Cardiac septum (tissue), 1 donor: Measurements from ENCODE around the gene CCDC188. TPM values are rescaled to one million over a fixed set of nuclear protein-coding genes. Genes with fewer than 3 reads are reported as not detected.

ENCODE experiments used
- DNase-seq: peaks from one replicate; pipeline ENCODE4 v3.0.0-alpha.2; 2020; ENCODE audit warnings: low spot score
- intact Hi-C: fragments of 100-400 bp; cut with DNase I; formaldehyde crosslinking; loops from one replicate; pipeline ENCODE4 v1.14.0; 2022
- long read RNA-seq: library from polyadenylated mRNA; unstranded; transcript quantifications from one replicate; pipeline ENCODE4 v2.0.0, GENCODE V29; 2021
- total RNA-seq: library from RNA; stranded (reverse); fragmentation: NEBNext Ultra II Directional; extraction: Animal tissue kit (Norgen Biotek cat#: 25700); gene quantifications from one replicate; pipeline ENCODE4 v1.2.1, GENCODE V29; 2021
- donor health status: DM: no; HTN: no; CAD: no.

The CCDC188 gene
- 0.67 TPM for total RNA-seq
- long read RNA-seq, partial matches to known transcripts, result 1 of 1 reads
- long read RNA-seq, other reads (novel, unspliced or antisense), result 0 of 1 reads

DNA sequence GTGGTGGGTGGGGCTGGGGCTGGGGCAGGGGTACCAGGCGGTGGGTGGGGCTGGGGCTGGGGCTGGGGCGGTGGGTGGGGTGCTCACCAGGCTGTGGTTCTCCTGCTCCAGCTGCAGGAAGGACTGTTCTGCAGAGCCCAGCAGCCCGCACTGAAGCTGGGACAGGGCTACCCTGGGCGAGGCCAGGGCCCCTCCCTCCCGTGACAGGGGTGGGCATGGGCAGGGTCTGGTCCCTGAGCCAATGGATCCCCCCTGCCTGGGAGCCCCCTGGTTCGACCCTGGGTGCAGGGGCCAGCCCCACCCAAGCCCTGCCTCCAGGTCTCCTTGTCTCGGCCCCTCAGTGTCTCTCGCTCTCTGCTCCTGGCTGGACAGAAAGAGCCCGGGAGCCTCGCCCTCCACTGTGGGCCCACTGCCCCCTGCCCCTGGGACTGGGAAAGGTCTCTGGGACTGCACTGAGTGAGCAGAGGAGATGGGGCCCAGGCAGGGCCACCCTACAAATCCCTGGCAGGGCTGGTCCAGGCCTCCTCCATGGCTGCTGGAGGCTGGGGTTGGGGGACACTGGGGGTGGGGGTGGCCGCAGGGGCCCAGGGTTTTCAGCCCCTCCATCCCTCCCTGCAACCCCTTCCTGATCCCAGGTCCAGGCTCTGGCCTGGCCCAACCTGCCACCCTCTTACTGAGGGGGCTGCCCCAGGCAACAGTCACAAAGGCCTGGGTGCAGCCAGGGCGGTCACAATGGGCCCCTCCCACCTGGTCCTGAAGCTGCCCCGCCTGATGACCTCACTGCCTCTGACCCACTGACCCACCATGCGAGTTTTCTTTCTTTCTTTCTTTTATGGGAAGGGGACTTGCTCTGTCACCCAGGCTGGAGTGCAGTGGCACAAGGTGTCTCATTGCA, at the start of gene CCDC188:
CCDC188 (minus strand) TSS at position 675 of the 895 bp plus-strand sequence; CDS start at position 606, 69 bp downstream.
- no peak for DNase-seq
- intact Hi-C loops, result no loop called here

DNA sequence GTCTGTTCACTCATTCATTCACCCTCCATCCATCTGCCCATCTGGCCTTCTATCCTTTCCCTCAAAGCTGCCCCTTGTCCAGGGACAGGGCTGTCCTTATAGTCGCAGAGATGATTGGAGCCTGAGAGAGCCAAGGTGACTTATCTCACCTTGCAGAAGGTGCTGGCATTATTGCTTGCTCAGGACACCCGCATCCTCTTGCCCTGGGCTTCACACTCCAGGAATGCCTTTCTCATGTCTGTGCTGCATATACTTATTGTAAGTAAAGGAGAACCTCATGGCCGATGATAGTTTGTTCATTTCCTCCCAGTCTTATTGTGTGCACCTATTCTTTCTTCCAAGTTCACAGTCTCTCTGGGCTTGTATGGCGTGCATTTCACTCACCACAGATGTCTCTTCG, 49.1 kb upstream of the CCDC188 start:
- no peak for DNase-seq
- intact Hi-C loops, result no loop called here

DNA sequence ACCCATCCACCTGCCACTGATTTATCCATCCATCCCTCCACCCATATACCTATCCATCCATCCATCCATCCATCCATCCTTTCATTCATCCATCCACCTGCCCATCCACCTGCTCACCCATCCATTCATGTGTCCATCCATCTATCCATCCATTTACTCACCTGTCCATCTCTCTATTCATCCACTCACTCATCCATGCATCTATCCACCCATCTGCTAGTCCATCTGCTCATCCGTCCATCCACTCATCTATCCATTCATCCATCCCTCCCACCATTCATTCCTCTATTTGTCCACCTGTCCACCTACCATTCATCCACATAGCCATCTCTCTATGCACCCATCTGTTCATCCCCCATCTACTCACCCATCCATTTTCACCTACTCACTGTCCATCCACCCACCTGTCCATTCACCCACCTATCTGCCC, 48.6 kb upstream of the CCDC188 start:
- DNase-seq, result no peak
- intact Hi-C loops, result no loop called here

DNA sequence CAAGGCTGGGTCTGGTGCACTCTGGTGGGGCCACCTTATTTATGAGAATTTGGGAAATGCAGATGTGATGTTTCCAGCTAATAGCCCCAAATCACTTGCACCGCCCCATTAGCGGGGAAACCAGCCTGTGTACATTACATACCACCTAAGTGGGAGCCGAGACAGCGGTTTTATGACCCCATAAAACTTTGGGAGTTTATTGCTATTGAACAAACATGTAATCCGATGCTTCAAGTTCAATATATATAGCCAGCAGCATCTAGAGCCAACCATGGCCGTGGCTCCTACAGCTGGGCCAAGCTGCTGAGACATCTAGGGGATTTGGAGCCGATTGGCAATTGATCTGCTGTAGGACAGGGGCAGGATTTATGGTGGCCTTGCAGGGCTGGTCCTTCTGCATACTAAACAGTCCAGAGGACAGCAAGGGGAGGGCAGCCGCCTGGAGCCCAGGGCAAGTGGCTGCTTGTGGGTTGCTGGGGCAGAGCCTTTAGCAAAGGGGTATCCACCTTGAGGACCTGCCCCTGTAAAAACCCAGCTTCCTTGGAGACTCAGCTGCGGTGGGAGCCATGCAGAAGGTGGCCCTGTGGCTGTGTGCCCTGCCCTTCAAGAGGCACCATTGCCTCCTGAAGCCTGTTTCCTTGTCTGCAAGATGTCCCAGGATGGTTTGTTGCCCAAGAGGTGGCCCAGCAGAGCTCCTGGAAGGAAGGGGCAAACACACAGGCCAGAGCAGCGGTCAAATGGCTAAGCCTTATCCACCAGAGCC, 47.9 kb upstream of the CCDC188 start:
- DNase-seq, result no peak
- intact Hi-C loops, result no loop called here

DNA sequence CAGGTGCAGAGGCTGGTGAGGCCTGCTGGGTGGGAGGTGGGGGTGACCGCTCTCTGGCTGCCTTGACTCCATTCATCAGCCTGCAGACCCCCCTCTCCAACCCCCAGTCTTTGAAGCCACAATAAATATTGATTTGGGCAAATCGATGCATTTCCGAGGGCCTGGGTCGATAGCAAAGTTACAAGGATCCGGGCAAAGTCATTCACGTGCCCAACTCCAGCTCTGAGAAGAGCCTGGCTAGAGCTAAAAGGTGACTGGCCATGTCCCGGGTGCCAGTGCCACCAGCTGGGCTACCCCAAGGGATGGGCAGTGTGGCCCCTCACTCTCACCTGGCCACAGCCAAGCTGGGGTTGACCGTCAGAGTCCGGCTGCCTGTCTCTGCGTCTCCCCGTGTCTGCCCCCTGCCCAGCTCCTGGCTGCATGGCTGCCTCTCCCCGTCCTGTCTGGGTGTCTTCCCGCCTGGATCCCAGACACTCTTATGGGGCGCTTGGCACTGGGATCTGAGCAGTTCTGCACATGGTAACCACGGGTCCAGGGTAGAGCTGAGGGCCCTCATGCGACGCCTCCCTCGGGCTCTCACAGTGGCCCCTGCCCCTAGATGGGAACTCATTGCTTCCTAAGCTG, 46.7 kb upstream of the CCDC188 start:
- no peak for DNase-seq
- intact Hi-C loops, result no loop called here

DNA sequence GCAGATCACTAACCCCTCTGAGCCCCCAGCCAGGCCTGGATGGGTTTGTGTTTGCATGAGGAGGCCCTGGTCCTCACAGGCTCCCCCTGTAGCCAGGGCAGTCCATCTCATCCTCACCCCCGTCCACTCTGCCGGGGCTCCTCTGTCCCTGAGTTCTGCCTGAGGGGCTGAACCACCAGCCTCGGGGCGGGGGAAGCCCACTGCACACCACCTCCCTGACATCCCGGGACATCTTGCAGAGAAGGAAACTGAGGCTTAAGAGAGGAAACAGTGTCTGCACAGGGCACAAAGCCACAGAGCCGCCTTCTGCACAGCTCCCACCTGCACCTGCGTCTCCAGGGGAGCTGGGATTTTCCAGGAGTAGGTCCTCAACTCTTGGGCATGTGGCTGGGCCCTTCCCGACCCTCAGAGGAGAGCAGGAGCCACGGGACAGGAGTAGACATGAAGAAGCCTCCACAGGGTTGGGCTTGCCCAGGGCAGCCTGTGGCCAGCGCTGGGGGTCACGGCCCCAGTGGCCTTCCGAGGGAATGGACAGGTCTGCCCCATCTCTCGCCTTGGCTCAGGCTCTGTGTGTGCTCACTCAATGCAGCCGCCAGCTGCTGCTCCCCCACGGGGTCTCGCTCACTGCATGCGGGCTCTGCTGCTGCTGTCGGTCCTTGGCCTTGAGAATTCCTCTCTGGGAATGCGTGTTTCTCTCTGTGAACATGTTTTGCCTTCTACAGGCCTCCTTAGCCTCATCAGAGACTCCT, 45.4 kb upstream of the CCDC188 start:
- intact Hi-C loops, result no loop called here

DNA sequence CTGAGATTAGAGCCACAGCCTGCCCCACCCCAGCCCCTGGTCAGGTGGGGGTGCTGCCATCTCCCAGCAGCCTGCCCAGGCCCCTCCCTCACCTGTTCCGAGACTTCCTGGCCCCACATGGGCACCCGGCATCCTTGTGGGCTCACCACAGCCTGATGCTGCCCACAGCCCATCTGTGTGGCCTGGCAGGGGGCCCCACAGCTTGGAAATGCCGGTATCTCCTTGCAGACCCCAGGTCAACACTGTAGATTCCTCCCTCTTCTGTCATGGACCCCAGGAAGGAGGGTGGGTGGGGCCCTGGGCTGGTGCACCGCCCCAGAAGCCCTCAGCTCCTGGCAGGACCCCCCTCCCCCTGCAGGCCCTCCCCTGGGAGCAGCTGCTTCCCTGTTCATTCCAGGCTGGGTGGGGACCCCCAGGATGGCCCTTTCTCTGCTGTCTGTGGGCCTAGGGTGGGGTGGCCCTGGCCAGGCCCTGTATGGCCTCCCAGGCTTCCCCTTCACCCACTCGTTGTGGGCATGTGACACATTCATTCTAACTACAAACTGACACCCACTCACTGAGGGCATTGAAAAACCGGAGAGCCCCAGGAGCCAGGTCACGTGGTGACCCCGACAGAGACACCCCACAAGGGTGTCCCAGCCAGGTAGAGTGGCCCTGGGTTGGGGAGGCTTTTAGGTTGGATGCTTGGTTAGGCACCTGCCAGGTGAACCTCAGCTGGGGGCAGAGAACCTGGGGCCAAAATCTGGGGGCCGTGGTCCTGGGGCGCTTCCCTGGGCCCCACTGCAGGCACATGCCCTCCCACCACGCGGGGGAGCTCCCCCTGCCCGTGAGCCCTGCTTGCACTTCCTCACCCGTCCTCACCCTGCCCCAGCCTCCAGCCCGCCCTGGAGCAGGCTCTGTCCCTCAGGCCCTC, 44.1 kb upstream of the CCDC188 start:
- DNase-seq, result no peak
- intact Hi-C loops, result no loop called here

More for the DNA sequence above, 45.4 kb upstream of the CCDC188 start:
- DNase-seq, result no peak

DNA sequence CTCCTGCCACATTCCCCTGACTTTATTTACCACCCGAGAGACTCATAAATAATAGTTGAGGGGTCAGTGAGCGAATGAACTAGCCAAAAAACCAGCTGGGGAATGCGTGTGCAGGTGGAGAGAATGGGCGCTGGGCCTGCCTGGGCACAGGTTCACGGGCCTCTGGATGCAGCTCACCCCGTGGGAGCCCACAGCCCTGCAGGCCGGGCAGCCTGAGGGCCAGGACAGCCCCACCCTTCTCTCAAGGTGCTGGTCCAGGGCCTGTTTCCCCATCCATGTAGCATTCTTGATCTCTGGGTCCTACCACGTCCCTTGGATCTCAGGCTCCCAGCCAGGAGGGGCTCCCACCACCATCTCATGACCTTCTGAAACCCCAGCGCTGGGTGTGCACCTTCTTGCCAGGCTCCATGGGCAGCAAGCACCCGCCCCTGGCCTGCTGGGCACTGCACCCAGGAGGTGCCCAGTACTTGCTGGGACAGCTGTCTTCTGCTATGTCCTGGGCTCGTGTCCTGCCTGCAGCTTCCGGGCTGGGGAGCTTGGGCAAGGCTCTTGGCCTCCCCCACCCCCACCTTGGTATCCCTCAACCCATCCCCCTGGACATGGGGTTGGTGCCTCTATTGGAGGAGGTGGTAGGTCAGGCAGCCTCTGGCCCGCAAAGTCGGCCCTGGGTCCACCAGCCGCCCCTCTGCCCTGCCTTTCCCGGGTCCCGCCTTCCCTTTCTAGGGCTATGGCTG, 43.1 kb upstream of the CCDC188 start:
- intact Hi-C loops, result no loop called here
- DNase-seq, result no peak

DNA sequence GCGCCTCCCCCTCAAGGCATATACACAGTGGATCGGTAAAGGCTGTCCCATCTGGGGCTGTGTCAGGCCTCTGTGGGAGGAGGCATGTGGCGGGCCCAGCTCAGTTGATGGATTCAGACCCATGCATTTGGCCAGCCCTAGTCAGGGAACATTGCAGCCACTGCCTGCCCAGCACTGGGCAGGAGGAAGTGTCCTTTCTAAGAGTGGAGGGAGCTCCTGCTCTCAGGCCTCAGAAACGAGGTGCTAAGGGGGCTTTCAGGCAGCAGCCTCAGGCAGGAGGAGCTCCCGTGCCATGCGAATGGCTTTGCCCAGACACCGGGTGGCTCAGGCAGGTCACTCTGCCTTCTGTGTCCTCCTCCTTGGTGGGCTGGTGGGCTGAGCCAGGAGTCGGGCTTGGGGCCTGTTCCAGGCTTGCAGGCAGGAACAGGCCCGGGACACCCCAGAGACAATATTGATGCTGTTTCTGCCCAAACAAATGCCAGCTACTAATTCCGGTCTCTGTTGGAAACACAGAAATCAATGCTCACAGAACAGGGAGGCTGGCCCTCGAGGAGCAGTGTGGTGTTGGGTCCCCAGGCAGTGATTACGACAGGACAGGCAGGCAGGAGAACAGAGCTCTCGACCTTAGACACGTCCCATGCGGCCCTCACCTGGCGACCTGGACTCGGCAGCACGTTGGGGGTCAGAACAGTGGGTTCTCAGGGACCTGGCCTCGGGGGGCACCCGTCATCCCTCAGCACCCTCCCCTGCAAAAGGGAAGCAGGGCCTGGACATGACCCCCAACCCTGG, 42.3 kb upstream of the CCDC188 start:
- no peak for DNase-seq
- intact Hi-C loops, result no loop called here

DNA sequence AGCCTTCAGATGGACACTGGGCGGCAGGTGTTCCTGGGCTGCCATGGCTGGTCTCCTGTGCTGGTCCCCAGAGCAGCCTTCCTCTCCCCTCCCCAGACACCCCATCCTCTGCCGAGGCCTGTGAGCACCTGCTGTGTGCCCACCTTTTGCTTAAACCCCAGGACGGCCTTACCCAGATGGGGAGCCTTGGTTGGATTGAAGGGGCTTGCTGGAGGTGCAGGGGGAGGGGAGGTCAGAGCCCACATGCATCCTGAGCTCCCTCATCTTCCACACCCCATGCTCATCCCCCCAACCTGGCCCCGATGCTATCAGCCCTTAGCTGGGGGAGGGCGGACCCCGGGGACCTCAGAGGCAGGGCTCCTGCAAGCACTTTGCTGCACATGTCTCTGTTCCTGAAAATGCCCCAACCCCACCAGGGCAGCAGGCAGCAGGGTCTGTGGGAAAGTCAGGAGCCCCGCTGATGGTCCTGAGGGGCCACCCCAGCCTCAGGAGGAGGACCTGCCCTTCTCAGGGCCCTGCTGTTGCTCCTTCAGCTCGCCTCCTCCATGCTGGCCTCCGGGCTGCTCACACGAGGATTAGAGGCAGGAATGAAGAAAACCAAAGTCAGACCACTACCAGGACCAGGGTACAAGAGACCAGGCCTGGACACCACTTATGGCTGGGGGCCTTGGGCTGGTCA, 41.6 kb upstream of the CCDC188 start:
- intact Hi-C loops, result no loop called here
- no peak for DNase-seq

DNA sequence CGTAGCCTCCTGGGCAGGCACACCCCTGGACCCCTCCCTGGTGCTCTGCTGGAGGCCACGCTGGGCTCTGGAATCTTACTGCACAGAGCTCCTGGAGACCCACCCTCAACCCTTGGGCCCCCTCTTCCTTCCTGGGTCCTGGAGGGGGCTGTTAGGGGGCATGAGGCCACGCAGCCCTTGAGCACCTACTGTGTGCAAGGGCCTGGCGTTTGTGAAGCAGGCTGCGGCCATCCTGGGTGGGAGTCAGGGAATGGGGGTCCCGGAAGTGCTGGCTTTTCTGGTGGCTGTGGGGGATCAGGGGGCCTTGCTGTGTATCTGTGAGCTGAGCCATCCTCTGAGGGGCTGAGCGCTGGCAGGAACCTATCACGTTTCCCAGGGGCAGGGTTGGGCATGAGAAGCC, 40.9 kb upstream of the CCDC188 start:
- intact Hi-C loops, result no loop called here
- DNase-seq, result no peak

DNA sequence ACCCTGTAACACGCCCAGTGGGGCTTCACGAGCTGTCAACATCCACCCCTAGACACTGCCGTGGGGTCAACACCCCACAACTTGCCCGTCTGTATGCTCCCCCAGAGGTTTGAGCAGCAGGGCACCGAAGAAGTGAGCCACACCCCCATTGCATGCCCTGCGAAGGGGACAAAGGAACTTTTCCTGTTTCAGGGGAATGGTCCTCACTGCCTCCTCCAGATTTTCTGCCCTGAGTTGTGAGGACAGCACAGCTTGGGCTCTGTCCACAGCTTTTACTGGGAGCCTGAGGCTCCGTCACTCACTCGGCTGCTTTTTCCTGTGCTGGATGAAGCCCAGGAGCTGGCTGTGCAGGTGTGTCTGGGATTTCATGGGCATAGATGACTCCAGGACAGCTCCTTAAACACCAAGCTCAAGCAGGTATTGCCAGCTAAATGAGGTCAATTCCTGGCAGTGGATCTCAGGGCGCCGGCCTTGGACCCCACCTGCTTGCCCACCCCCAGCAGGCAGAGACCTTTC, 40.2 kb upstream of the CCDC188 start:
- intact Hi-C loops, result no loop called here
- DNase-seq, result no peak

DNA sequence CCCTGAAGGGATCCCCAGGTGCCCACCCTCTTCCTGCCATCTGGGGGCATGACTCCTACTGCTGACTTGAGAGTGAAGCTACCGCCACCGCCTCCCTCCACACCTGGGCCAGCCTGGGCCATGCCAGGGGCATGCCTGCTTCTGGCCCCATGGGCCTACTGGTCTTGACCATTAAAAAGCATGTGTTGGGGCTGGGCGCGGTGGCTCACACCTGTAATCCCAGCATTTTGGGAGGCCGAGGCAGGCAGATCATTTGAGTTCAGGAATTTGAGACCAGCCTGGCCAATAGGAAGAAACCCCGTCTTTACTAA, 37.7 kb upstream of the CCDC188 start:
- no peak for DNase-seq
- intact Hi-C loops, result no loop called here

DNA sequence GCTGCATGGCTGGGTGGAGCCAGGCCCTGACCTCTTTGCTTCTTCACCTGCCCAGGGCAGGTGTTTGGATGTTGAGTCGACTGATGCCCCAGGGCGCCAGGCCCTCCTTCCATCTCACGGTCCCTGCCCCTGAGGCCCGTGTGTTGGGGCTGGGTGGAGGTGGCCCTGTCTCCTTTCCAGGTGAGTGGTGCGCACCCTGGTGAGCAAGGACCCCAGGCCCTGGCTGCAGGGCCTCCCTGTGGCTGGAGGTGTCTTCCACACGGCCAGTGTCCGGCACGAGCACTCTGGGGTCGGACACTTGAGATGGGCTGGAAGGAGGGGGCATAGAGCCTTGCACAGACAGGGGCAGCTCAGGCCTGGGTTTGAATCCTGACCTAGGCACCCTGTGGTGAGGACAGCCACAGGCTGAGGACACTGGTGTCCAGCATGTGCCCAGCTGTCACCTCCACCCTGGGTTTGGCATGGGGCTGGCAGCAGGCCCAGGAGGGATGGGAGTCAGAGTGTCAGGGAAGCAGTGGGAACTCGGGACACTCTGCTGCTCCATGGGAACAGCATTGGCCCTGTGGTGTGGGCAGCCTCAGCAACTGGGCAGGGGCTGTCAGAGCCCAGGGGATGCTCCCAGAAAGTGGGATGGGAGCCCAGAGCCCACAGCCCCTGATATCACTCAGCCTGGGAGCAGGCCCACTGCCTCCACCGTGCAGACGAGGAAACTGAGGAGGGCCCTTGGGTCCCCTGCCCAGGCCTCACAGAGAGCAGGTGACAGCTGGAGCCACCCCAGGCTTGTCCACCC, 37.1 kb upstream of the CCDC188 start:
- no peak for DNase-seq
- intact Hi-C loops, result no loop called here

DNA sequence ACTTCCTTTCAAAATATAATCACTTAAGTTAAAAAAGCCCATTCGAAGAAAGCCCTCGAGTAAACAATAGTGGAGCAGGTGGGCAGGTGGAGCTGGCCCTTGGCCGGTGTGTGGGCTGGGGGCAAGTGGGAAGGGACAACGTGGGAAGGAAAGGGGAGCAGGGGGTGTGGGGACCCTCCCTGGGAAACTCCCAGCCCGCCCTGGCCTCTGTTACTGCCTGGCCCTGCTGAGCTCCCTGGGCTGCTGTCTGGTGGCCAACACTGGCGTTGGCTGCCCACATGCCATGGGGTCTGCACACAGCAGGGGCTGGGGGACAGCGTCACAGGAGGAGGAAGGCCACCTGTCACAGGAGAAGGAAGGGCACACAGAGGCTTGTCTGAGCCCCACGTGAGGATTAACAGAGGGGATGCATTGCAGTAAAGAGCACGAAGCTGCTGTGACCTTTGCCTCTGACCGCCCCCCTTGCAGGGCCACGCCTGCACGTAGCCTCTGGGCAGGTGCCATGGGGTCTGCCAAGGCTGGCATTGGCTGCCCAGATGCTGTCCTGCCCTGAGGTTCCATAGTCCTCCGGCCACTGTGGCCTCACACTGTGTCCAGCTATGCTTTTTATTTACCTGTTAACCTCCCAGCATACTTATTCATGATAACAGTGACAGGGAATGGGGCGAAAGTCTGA, 36.2 kb upstream of the CCDC188 start:
- intact Hi-C loops, result no loop called here
- no peak for DNase-seq
